Measurements from ENCODE around the gene NDUFA5.
"Not testable (repeated sequence)": the region's sequence is repeated elsewhere in the genome, so short reads cannot be mapped to it uniquely, and the experiment has no call there.

NDUFA5 gene

GRCh38 chr7:123555484-123555883, 2.1 kb downstream of the NDUFA5 start:
- DNase-seq = no peak

- no peak for DNase-seq
These were observed 4.5 kb downstream of the NDUFA5 start for GRCh38 chr7:123553159-123553558.

DNA sequence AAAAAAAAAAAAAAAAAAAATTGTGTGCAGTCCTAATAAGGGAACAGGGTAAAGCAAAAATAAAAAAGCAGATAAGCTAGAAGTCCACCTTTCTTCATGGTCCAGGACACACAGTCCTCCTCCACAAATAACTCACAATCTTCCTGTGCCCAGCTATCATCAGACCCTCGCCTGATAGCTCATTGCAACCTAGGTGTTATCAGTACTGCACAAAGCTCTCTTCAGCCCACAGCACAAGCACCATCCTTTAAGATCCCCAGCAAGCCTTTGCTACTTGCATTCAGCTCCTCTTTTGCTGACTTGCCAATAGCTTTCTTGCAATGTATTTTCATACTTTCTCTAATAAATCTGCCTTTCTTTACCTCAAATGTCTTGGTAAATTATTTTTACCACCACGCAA, 5.0 kb downstream of the NDUFA5 start:
- no peak for DNase-seq

DNA sequence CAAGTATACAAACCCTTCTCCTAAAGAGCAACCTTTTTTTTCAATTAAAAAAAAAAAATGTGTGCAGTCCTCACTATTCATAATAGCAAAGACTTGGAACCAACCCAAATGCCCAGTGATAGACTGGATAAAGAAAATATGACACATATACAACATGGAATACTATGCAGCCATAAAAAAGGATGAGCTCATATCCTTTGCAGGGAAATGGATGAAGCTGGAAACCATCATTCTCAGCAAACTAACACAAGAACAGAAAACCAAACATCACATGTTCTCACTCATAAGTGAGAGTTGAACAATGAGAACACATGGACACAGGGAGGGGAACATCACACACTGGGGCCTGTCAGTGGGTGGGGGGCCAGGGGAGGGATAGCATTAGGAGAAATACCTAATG, 5.5 kb downstream of the NDUFA5 start:
- not testable (repeated sequence) for DNase-seq

GRCh38 chr7:123548406-123548805, 9.2 kb downstream of the NDUFA5 start:
- no peak for DNase-seq

DNA sequence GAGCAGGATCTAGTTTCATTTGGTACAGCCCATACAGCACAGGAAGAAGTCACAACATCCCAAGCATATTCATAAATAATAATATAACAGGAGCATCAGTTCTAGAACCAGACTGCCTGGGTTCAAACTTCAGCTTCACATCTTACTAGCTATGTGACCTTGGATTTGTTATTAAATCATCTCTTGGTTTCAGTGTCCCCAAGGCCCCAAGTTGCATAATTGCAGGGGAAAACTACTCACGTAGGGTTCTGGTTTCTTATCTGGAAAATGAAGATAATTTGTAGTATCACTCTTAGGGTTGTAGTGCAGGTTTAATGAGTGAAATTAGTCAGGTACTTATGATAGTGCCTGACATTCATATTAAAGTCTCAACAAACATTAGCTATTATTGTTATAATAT, 17.7 kb downstream of the NDUFA5 start:
- no peak for DNase-seq

DNA sequence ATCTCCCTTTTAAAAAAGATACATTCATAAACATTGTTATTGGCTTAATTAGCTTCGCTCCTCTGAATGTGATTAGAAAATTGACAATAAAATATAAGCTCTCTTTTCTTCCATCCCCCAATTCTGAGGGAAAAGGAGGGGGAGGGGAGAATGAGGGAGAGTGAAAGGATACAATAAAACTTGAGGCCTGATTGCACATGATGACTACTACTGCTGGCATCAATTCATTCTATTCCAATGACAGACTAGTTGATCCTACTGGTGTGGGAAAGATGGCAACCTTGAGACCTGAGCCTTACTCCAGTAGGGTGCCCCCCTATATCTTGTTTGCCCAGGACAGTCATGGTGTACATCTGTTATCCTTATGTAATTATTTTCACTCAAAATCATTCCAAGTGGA, 18.7 kb downstream of the NDUFA5 start:
- no peak for DNase-seq

DNA sequence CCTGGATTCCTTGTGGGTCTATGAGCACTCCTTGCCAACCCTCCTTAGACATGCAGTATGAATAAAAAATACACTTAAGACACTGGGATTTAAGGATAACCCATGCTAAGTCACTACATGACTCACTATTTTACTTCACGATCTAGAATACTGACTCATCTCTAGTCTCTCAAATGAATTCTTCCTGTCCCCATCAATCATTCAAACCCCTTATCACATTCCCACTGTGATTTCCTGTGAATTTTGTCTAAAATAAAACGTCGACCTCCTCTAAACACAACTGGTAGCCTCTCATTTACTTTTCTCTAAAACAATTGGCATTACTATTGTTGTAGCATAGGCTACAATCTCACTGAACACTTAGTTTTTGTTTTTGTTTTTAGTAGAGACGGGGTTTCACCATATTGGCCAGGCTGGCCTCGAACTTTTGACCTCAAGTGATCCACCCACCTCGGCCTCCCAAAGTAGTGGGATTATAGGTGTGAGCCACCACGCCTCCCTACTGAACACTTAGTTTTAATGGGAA, 19.4 kb downstream of the NDUFA5 start:
- no peak for DNase-seq

- no peak for DNase-seq
These were observed 20.5 kb downstream of the NDUFA5 start for GRCh38 chr7:123537026-123537642.

GRCh38 chr7:123535517-123535916, 22.1 kb downstream of the NDUFA5 start:
- DNase-seq = no peak

DNA sequence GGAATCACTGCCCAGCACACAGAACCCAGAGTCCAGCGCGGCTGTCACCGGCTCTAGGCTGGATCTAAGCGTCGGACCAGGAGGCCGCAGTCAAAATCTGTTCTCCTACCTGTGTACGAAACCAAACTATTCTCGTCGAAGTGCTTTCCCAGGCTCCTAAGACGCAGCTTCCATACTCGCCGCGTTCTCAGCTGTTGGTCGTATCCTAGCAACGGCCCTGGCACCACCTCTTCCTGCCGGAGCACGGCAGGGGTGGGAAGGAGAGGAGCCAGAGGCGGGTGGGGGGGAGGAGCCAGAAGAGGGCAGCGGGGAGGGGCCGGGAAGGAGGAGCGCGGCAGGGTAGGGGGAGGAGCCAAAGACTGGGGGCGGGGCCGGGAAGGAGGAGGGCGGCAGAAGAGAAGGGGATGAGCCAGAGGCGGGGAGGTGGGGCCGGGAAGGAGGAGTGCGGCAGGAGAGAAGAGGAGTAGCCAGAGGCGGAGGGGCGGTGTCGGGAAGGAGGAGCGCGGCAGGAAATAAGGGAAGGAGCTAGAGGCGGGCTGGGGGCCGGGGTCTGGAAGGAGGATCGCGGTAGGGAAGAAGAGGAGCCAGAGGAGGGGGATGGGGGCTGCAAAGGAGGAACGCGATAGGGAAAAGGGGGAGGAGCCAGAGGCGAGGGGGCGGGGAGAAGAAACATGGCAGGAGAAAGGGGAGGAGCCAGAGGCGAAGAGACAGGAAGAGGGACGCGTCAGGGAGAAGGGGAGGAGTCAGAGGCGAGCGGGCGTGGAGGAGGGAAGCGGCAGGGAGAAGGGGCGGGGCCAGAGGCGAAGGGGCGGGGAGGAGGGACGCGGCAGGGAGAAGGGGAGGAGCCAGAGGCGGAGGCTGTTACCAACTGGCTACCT, 23.0 kb downstream of the NDUFA5 start, which contains the start of gene IQUB:
Gene IQUB (minus strand): TSS at position 213 of the 878 bp plus-strand sequence. CDS start 22,255 bp downstream, outside the sequence.
- DNase-seq = peak; percentile 74

DNA sequence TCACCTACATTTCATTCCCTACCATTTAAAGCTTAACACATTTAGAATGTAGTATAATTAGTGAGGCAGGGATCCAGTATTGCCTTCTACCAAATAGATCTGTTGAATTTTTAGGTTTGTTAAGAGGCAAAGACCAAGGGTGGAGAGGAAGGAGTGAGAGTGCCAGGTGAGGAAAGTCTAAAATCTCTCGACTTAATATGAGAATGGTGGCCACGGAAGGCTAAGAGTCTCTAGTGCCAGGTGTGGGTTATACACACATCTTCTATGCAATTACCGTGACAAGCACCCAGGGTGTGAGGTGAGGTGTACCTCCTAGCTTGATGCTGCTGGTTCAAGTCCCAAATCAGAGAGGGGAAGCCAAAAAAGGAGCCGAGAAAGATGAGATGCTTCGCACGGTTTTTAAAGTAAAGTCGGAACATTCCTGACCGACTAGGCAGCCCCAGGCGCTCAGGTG, 23.7 kb downstream of the NDUFA5 start:
- no peak for DNase-seq

GRCh38 chr7:123533553-123533917, 24.1 kb downstream of the NDUFA5 start:
- no peak for DNase-seq

GRCh38 chr7:123532788-123533552, 24.6 kb downstream of the NDUFA5 start:
- DNase-seq = not testable (repeated sequence)

GRCh38 chr7:123532343-123532742, 25.3 kb downstream of the NDUFA5 start:
- not testable (repeated sequence) for DNase-seq

- not testable (repeated sequence) for DNase-seq
These were observed 27.5 kb downstream of the NDUFA5 start for GRCh38 chr7:123530035-123530591.

DNA sequence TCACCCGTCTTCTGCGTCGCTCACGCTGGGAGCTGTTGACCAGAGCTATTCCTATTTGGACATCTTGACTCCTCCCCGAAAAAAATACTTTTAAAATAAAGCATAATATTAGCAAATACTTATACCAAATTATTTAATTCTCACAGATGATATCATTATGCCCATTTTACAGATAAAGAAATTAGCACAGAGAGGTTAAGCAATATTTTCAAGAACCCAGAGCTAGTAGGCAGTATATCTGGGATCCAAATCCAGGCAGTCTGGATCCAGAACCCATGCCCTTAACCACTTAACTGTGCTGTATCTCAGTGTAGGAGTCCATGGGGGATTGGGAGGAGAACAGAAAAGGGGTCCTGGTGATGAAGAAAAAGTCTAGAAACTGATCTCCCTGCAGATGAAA, 29.4 kb downstream of the NDUFA5 start:
- DNase-seq = no peak

- DNase-seq = not testable (repeated sequence)
These were observed 29.8 kb downstream of the NDUFA5 start for GRCh38 chr7:123527712-123528225.

GRCh38 chr7:123526533-123526932, 31.1 kb downstream of the NDUFA5 start:
- DNase-seq = not testable (repeated sequence)

- DNase-seq = no peak
These were observed 35.6 kb downstream of the NDUFA5 start for GRCh38 chr7:123522066-123522465.

DNA sequence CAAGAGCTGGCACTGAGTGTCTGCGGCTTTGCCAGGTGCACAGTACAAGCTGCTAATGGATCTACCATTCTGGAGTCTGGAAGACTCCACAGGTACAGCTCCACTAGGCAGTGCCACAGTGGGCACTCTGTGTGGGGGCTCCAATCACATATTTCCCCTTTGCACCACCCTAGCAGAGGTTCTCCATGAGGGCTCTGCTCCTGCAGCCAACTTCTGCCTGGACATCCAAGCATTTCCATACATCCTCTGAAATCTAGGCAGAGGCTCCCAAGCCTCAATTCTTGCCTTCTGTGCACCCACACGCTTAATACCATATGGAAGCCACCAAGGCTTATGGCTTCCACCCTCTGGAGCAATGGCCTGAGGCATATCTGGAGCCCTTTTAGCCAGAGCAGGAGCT, 52.4 kb downstream of the NDUFA5 start:
- no peak for DNase-seq

DNA sequence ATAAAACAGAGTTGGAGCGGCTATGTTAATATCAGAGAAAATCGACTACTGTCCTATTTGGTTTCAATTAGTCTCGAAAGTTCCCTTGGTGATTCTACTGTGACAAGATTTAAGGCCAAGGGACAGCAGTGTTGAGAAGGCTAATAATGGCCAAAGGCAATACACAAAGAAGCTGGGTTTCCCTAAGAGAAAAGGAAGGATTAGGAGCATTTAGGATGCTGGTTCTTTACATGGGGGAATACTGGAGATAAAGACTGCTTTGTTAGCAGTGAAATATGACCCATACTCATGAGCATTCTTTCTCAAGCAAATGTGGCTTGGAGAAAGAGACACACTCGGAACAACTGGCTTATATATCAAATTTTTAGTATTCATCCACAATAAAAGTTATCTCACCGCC, 55.4 kb downstream of the NDUFA5 start:
- DNase-seq = no peak

All from NCI-H1436 treated with DMSO at 0.1 percent for 48 hours (cell line).